Measurements from ENCODE around the gene GAREM2. TPM values are rescaled to one million over a fixed set of nuclear protein-coding genes. Genes with fewer than 3 reads are reported as not detected.

Gene GAREM2
- polyA plus RNA-seq, 1 of the 3 experiments (the other 2 are of a cell fraction): 3.7 TPM

DNA sequence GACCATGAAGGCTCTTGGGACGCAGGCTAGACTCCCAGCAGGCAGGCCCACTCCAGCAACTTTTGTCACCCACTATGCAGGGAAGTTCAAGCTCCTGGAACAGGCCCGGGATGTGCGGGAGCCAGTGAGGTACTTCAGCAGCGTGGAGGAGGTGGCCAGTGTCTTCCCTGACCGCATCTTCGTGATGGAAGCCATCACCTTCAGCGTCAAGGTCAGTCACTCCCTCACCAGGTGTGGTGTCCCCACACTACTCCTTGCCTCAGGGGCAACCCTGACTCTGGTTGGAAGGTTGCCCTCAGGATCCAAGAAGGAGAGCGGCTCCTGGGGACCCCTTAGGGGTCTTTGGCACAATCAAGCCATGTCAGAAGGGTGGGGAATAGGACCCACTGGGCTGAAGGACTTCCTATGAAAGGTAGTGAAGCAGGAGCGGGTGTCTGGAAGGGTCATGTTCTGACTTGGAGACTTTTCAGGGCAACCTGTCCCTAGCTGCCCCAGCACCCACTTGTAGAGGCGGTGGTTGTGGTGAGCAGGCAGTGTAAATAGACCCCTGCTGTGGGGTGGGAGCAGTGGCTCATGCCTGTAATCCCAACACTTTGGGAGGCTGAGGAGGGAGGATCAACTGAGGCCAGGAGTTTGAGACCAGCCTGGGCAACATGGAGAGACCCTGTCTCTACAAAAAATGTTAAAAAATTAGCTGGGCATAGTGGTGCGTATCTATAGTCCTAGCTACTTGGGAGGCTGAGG lies 10.2 kb downstream of the GAREM2 start:
- H3K9me3 ChIP-seq: no peaks in the 10 kb centered on the region
- H3K9ac ChIP-seq: no peak overlapping the region
- no peaks in the 10 kb centered on the region for H3F3A ChIP-seq (replicated peaks; ENCODE audit: insufficient read depth)
- peaks cover 0 to 7% of the 10 kb centered on the region in 2 experiments; a peak in 1 of 4 replicates for H3K4me1 ChIP-seq (ENCODE audit: control insufficient read depth in 1 of 2, insufficient read depth in 2 of 2, low read depth in 1 of 2, low read length in 1 of 2)
- no peak for DNase-seq
- POLR2A ChIA-PET: interaction anchor here (0.5 kb wide), 1 partner anchor 188 kb away, joined by 5 read pairs; no protein-coding TSS in a partner anchor
- H3K36me3 ChIP-seq (replicated peaks in 1 of 2; ENCODE audit: control insufficient read depth in 1 of 2, insufficient read depth in 2 of 2, low read length in 1 of 2): no peaks in the 10 kb centered on the region
- H4K20me1 ChIP-seq (ENCODE audit: insufficient read depth): no peaks in the 10 kb centered on the region
- WGBS (ENCODE audit: low lambda C conversion rate): 94% methylated on average over 9 of the region's 11 CpGs
- H3K27ac ChIP-seq (ENCODE audit: low read depth in 2 of 2, low read length in 1 of 2): no peak overlapping the region
- H3K9me2 ChIP-seq: no peaks in the 10 kb centered on the region
- H3K4me3 ChIP-seq (ENCODE audit: low read depth in 2 of 2, low read length in 1 of 2): no peak overlapping the region
- CTCF ChIA-PET: interaction anchor here (1.0 kb wide), 1 partner anchor 395 kb away, joined by 3 read pairs; no protein-coding TSS in a partner anchor
- H3K27me3 ChIP-seq (ENCODE audit: insufficient read depth): no peaks in the 10 kb centered on the region
- H2AFZ ChIP-seq (ENCODE audit: low read depth): no peak overlapping the region
- H3K4me2 ChIP-seq: no peak overlapping the region
- no peaks in the 10 kb centered on the region for H3K79me2 ChIP-seq (ENCODE audit: insufficient read depth)
- TF ChIP-seq GABPA (IDR thresholded peaks at IDR 0.05; ENCODE audit: low read depth) (no peak), MAX (IDR thresholded peaks at IDR 0.05; ENCODE audit: low read depth) (no peak), RFX5 (IDR thresholded peaks at IDR 0.05; ENCODE audit: low read length) (no peak), USF1 (IDR thresholded peaks at IDR 0.05; ENCODE audit: borderline replicate concordance, low read depth) (no peak), SIN3A (IDR thresholded peaks at IDR 0.05; ENCODE audit: borderline replicate concordance, low read depth, low read length) (no peak), FOXJ3 (CRISPR knock-in tag; IDR thresholded peaks at IDR 0.05) (no peak), NFIC (IDR thresholded peaks at IDR 0.05; ENCODE audit: borderline replicate concordance) (no peak), JUND (IDR thresholded peaks at IDR 0.05) (no peak), TAF1 (IDR thresholded peaks at IDR 0.05; ENCODE audit: borderline replicate concordance, low read depth, low read length) (no peak), CTCF (IDR thresholded peaks at IDR 0.05) (no peak), MXI1 (IDR thresholded peaks at IDR 0.05; ENCODE audit: low read depth, low read length) (no peak), TCF12 (IDR thresholded peaks at IDR 0.05) (no peak), EZH2phosphoT487 (IDR thresholded peaks at IDR 0.05; ENCODE audit: borderline replicate concordance, low read depth) (no peak)
- TF ChIP-seq, protein P1, sequence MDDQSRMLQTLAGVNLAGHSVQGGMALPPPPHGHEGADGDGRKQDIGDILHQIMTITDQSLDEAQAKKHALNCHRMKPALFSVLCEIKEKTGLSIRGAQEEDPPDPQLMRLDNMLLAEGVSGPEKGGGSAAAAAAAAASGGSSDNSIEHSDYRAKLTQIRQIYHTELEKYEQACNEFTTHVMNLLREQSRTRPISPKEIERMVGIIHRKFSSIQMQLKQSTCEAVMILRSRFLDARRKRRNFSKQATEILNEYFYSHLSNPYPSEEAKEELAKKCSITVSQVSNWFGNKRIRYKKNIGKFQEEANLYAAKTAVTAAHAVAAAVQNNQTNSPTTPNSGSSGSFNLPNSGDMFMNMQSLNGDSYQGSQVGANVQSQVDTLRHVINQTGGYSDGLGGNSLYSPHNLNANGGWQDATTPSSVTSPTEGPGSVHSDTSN (IDR thresholded peaks at IDR 0.05): no peak
